PFSK-1 (cell line): ENCODE results near the gene POU2F2.

Experiments
- FOXP2 ChIP-seq: optimal IDR thresholded peaks from 2 replicates; pipeline ENCODE3; 2011; ENCODE audit warnings: borderline replicate concordance, control low read depth, inconsistent platforms; ENCODE audit not compliant: insufficient read depth; ENCODE audit errors: extremely low read length, extremely low read depth
- POLR2AphosphoS5 ChIP-seq: IDR thresholded peaks from 2 replicates; pipeline ENCODE4 v1.6.1; 2012; ENCODE audit warnings: low read depth, mild to moderate bottlenecking, control low read depth, low read length, moderate library complexity
- REST ChIP-seq, 2 experiments: IDR thresholded peaks; 2 replicates each; pipeline versions ENCODE4 v1.6.1 to v1.8.0; 2011 to 2012; ENCODE audit warnings: low read depth in 2 of 2, low read length in 2 of 2, control low read depth in 1 of 2, inconsistent platforms in 1 of 2, mild to moderate bottlenecking in 1 of 2, moderate library complexity in 1 of 2; ENCODE audit not compliant: insufficient read depth in 1 of 2
- SIN3A ChIP-seq: IDR thresholded peaks from 2 replicates; pipeline ENCODE4 v1.6.1; 2012; ENCODE audit warnings: mild to moderate bottlenecking, low read length, moderate library complexity, borderline replicate concordance; ENCODE audit not compliant: insufficient read depth
- TAF1 ChIP-seq: IDR thresholded peaks from 2 replicates; pipeline ENCODE4 v1.6.1; 2012; ENCODE audit warnings: low read length, control low read depth, borderline replicate concordance; ENCODE audit not compliant: insufficient read depth

POU2F2 gene

GRCh38 chr19:42068361-42068755 lies 63.9 kb downstream of the POU2F2 start:
- no peak for TF ChIP-seq FOXP2
- TF ChIP-seq REST (IDR thresholded peaks at IDR 0.05; ENCODE audit: insufficient read depth in 1 of 2, low read depth in 2 of 2, low read length in 2 of 2) = no peak
- TF ChIP-seq POLR2AphosphoS5 = no peak
- TF ChIP-seq SIN3A = no peak
- TF ChIP-seq TAF1 = no peak

DNA sequence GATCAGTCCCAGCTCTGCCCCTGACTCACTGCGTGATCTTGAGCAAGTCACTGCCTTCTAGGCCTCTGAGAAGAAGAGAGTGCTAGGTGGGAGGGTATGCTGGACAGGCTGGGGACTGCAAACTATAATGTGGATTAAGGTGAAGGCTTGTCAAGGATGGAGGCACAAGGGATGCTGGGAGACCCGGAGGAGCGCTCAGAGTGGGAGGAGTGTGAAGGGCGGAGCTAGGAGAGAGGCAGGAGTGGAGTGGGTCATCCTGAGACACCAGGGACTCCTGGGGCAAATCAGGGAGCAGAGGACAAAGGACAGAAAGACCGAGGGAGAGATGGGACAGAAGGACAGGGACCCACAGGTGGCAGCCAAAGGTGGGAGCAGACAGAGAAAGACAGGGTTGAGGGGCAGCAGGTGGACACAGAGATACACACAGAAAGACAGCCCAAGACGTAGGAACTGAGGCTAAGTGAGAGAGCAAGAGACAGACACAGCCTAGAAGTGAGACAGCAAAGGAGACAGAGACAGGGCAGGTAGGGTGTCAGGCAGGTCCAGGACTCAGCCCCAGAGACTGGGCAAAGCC lies 64.8 kb downstream of the POU2F2 start:
- TF ChIP-seq TAF1 (no peak), REST (IDR thresholded peaks at IDR 0.05; ENCODE audit: insufficient read depth in 1 of 2, low read depth in 2 of 2, low read length in 2 of 2) (no peak), FOXP2 (no peak), POLR2AphosphoS5 (no peak), SIN3A (no peak)

DNA sequence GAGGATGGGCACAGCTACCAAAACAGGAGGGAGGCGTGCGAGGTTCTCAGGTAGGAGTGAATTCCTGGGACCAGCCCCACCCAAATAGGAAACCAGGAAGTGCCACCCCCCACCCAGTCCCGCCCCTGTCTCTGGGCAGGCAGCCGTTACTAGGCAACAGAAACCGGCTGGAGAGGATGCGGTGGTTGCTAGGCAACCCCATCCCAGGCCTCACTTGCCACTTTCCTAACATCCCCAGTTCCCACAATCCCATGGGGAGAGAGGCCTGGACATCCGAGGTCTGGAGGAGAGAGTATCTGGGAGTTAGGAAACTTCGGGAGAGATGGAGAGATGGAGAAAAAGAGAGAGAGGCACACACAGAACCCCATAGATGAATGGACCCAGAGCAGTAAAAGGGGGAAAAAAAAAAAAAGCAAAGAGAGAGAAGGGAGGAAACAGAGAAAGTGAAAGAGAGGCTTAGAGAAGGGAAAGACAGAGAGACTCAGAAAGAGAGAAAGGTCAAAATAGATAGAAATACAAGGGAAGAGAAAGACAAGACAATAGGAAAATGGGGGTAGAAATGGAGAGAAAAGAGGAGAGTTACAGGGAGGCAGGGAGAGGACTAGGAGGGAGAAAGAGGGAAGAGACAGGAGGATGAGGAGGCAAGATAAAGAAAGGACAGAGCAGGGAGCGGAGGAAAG lies 66.0 kb downstream of the POU2F2 start:
- no peak for TF ChIP-seq REST (IDR thresholded peaks at IDR 0.05; ENCODE audit: insufficient read depth in 1 of 2, low read depth in 2 of 2, low read length in 2 of 2)
- TF ChIP-seq TAF1 = no peak
- no peak for TF ChIP-seq SIN3A
- no peak for TF ChIP-seq POLR2AphosphoS5
- no peak for TF ChIP-seq FOXP2

- TF ChIP-seq SIN3A (no peak), REST (IDR thresholded peaks at IDR 0.05; ENCODE audit: insufficient read depth in 1 of 2, low read depth in 2 of 2, low read length in 2 of 2) (no peak), FOXP2 (no peak), POLR2AphosphoS5 (no peak), TAF1 (no peak)
Measured at GRCh38 chr19:42065511-42065910, 66.7 kb downstream of the POU2F2 start.
